Mesenchymal stem cell (in vitro differentiated cells and primary cell): Measurements from ENCODE around the gene PPP1R14D.
A peak's percentile ranks its signal among the peaks of the same experiment; 100 is the strongest.

Experiments
- DNase-seq: peaks from one replicate; pipeline ENCODE4 v3.0.0-alpha.2; 2013
- H2AFZ ChIP-seq: one replicate; pipeline ENCODE4 v1.6.1; 2013; ENCODE audit warnings: low read depth, mild to moderate bottlenecking, control low read depth, inconsistent platforms, low read length, moderate library complexity
- H2AK5ac ChIP-seq: 2 replicates; pipeline ENCODE4 v1.6.1; 2013; ENCODE audit warnings: low read length, moderate library complexity, mild to moderate bottlenecking, inconsistent platforms; ENCODE audit not compliant: severe bottlenecking
- H2BK120ac ChIP-seq: one replicate; pipeline ENCODE4 v1.6.1; 2013; ENCODE audit warnings: low read depth, mild to moderate bottlenecking, inconsistent platforms, low read length, moderate library complexity
- H2BK12ac ChIP-seq, 2 experiments: one replicate each; pipeline ENCODE4 v1.6.1; 2013; ENCODE audit warnings: inconsistent platforms in 2 of 2, low read length in 2 of 2, mild to moderate bottlenecking in 2 of 2, moderate library complexity in 2 of 2, control low read depth in 1 of 2
- H2BK15ac ChIP-seq: one replicate; pipeline ENCODE4 v1.6.1; 2013; ENCODE audit warnings: mild to moderate bottlenecking, low read depth, inconsistent platforms; ENCODE audit not compliant: poor library complexity, severe bottlenecking
- H2BK5ac ChIP-seq: 2 replicates; pipeline ENCODE4 v1.6.1; 2013; ENCODE audit warnings: low read depth, mild to moderate bottlenecking, low read length, control low read depth, inconsistent platforms; ENCODE audit not compliant: poor library complexity, severe bottlenecking
- H3K14ac ChIP-seq, 2 experiments: one replicate each; pipeline ENCODE4 v1.6.1; 2013; ENCODE audit warnings: inconsistent platforms in 2 of 2, low read length in 2 of 2, control low read depth in 1 of 2, mild to moderate bottlenecking in 1 of 2, moderate library complexity in 1 of 2
- H3K18ac ChIP-seq, 2 experiments: one replicate each; pipeline ENCODE4 v1.6.1; 2013; ENCODE audit warnings: inconsistent platforms in 2 of 2, low read length in 2 of 2, control low read depth in 1 of 2, low read depth in 1 of 2, mild to moderate bottlenecking in 1 of 2
- H3K23ac ChIP-seq, 2 experiments: one replicate each; pipeline ENCODE4 v1.6.1; 2013; ENCODE audit warnings: inconsistent platforms in 2 of 2, low read length in 2 of 2, mild to moderate bottlenecking in 2 of 2, moderate library complexity in 2 of 2, control low read depth in 1 of 2
- H3K27ac ChIP-seq: 2 replicates; pipeline ENCODE4 v1.5.1; 2013; ENCODE audit warnings: mild to moderate bottlenecking, moderate library complexity, low read length, control low read depth, inconsistent platforms; ENCODE audit not compliant: poor library complexity, severe bottlenecking
- H3K27me3 ChIP-seq, 2 experiments: 2 replicates each; pipeline versions ENCODE4 v1.6.1 to v1.7.0; 2013; ENCODE audit warnings: low read length in 2 of 2, mild to moderate bottlenecking in 2 of 2, moderate library complexity in 2 of 2, control low read depth in 1 of 2, inconsistent platforms in 1 of 2; ENCODE audit not compliant: control insufficient read depth in 1 of 2, insufficient read depth in 1 of 2
- H3K36me3 ChIP-seq, 2 experiments: 2 replicates each; pipeline versions ENCODE4 v1.6.1 to v1.7.0; 2013; ENCODE audit warnings: low read length in 2 of 2, control low read depth in 1 of 2, inconsistent platforms in 1 of 2, low read depth in 1 of 2, mild to moderate bottlenecking in 1 of 2; ENCODE audit not compliant: insufficient read depth in 2 of 2, control insufficient read depth in 1 of 2
- H3K4ac ChIP-seq, 2 experiments: one replicate each; pipeline ENCODE4 v1.6.1; 2013; ENCODE audit warnings: inconsistent platforms in 2 of 2, low read length in 2 of 2, mild to moderate bottlenecking in 2 of 2, moderate library complexity in 2 of 2, control low read depth in 1 of 2, low read depth in 1 of 2
- H3K4me1 ChIP-seq: 2 replicates; pipeline ENCODE4 v1.6.1; 2013; ENCODE audit warnings: low read depth, low read length, control low read depth; ENCODE audit not compliant: control insufficient read depth, insufficient read depth
- H3K4me2 ChIP-seq: 2 replicates; pipeline ENCODE4 v1.6.1; 2013; ENCODE audit warnings: low read length, mild to moderate bottlenecking, inconsistent platforms; ENCODE audit not compliant: poor library complexity, severe bottlenecking
- H3K4me3 ChIP-seq, 2 experiments: 2 replicates each; pipeline versions ENCODE4 v1.5.1 to v1.7.0; 2013; ENCODE audit warnings: low read length in 2 of 2, mild to moderate bottlenecking in 2 of 2, control low read depth in 1 of 2, low read depth in 1 of 2; ENCODE audit not compliant: insufficient read depth in 1 of 2
- H3K79me1 ChIP-seq: replicated peaks from 2 replicates; pipeline ENCODE4 v1.6.1; 2013; ENCODE audit warnings: mild to moderate bottlenecking, control low read depth, low read length, inconsistent platforms; ENCODE audit not compliant: poor library complexity, severe bottlenecking
- H3K9ac ChIP-seq: 2 replicates; pipeline ENCODE4 v1.7.0; 2013; ENCODE audit warnings: mild to moderate bottlenecking, low read length, moderate library complexity
- H3K9me3 ChIP-seq: 2 replicates; pipeline ENCODE4 v1.7.0; 2013; ENCODE audit warnings: mild to moderate bottlenecking, low read length; ENCODE audit not compliant: control insufficient read depth
- H4K8ac ChIP-seq: one replicate; pipeline ENCODE4 v1.6.1; 2013; ENCODE audit warnings: inconsistent platforms, mild to moderate bottlenecking, low read length, moderate library complexity
- H4K91ac ChIP-seq: one replicate; pipeline ENCODE4 v1.6.1; 2013; ENCODE audit warnings: mild to moderate bottlenecking, low read length, inconsistent platforms
- WGBS: methylation state at CpG from one replicate; pipeline ENCODE4 v1.1.7; 2013; ENCODE audit warnings: mixed read lengths; 5-methylcytosine and 5-hydroxymethylcytosine counted together

PPP1R14D gene

DNA sequence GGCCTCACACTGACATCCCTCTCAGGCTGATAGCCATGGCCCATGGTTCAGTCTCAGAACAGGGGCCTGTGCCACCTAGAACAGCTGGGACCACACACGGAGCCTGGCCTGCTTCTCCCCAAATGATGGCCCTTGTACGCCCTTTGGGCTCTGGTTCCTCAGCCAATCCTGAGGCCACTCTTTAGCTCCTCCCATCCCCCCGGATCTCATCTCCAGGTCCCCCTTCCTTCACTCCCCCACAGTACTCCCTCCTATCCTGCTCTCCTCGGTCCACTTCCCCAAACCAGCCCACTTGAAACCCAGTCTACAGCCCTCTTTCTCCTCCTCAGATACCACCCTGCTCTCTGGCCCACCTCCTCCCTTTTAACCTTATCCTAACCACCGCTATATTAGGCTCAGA, 39.4 kb downstream of the PPP1R14D start:
- Histone ChIP-seq H3K14ac (no peak overlapping the region), H3K4me3 (no peak overlapping the region), H3K9me3 (no peaks in the 10 kb centered on the region), H2AFZ (no peak overlapping the region), H3K23ac (no peak overlapping the region), H3K27me3 (no peaks in the 10 kb centered on the region), H4K8ac (no peak overlapping the region), H3K36me3 (peaks cover 5% of the 10 kb centered on the region in 2 experiments), H3K18ac (no peak overlapping the region), H2BK15ac (no peak overlapping the region), H2BK5ac (no peak overlapping the region), H3K27ac (no peak overlapping the region), H3K4me1 (peaks cover 13% of the 10 kb centered on the region), H2AK5ac (no peak overlapping the region), H4K91ac (no peak overlapping the region), H3K4me2 (no peak overlapping the region), H3K79me1 (peaks cover 27% of the 10 kb centered on the region), H3K9ac (no peak overlapping the region), H3K4ac (no peak overlapping the region), H2BK120ac (no peak overlapping the region), H2BK12ac (no peak overlapping the region)
- WGBS, result 88% methylated on average over 5 of the region's 5 CpGs
- DNase-seq, result no peak

DNA sequence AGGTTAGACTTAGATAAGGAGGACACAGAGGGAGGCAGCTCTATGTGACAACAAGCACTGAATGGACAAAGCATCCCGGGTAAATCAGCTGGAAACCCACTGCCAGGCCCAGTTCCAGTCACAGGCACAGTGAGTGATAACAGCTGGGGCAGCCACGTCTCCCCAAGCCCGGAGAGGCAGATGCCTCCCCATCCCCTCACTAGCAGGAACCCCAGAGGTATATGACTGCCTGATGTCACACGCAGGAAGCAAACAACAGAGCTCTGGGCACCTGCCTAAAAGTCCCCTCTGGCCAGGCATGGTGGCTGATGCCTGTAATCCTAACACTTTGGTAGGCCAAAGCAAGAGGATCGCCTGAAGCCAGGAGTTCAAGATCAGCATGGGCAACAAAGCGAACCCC, 40.5 kb downstream of the PPP1R14D start:
- H3K27ac ChIP-seq, result peak overlapping the region; percentile 22
- no peak overlapping the region for H3K18ac ChIP-seq
- H3K4me2 ChIP-seq, result no peak overlapping the region
- H3K27me3 ChIP-seq, result no peaks in the 10 kb centered on the region
- no peak for DNase-seq
- peaks cover 5% of the 10 kb centered on the region in 2 experiments for H3K36me3 ChIP-seq
- H3K23ac ChIP-seq, result no peak overlapping the region
- peak overlapping the region; percentile 14 for H2BK5ac ChIP-seq
- 79% methylated on average over 5 of the region's 6 CpGs for WGBS
- peak overlapping the region; percentile 8 for H4K8ac ChIP-seq
- H3K9me3 ChIP-seq, result no peaks in the 10 kb centered on the region
- peak overlapping the region; percentile 91 for H2AK5ac ChIP-seq
- no peak overlapping the region for H3K4ac ChIP-seq
- no peak overlapping the region for H4K91ac ChIP-seq
- no peak overlapping the region for H2BK15ac ChIP-seq
- H3K79me1 ChIP-seq, result peaks cover 30% of the 10 kb centered on the region
- no peak overlapping the region for H2BK120ac ChIP-seq
- H2BK12ac ChIP-seq, result no peak overlapping the region
- no peak overlapping the region for H3K9ac ChIP-seq
- peaks cover 12% of the 10 kb centered on the region for H3K4me1 ChIP-seq
- H3K14ac ChIP-seq, result no peak overlapping the region
- no peak overlapping the region for H3K4me3 ChIP-seq
- no peak overlapping the region for H2AFZ ChIP-seq

DNA sequence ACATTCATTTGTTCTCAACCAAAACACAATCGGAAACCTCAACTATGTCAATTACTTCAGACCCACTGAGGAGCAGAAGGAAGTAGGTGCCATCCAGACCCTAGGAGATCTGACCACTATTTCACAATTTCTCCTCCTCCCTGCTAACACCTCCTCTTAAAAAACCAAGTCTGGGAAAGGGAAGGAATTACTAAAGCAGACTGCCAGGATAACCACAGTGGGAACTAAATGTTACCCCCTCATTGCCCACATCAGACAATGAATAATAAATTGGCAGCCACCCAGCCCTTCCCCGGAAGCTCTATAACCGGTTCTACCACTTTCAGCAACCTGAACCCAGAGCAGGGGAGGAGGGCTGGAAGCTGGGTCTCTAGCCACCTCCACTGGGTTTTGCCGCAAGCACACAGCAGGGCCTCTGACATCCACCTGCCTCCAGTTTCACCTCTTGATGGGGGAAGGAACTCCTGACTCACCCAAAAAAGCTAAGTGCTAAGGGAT, 41.1 kb downstream of the PPP1R14D start:
- peak; percentile 42 for DNase-seq
- Histone ChIP-seq H3K18ac (no peak overlapping the region), H3K4ac (no peak overlapping the region), H3K4me1 (peaks cover 10% of the 10 kb centered on the region), H4K8ac (no peak overlapping the region), H3K4me3 (no peak overlapping the region), H3K4me2 (no peak overlapping the region), H3K27ac (peak overlapping the region; percentile 35), H3K9me3 (no peaks in the 10 kb centered on the region), H3K27me3 (no peaks in the 10 kb centered on the region), H3K79me1 (peaks cover 28% of the 10 kb centered on the region), H2AK5ac (no peak overlapping the region), H3K14ac (no peak overlapping the region), H3K36me3 (peaks cover 5% of the 10 kb centered on the region in 2 experiments), H2BK15ac (no peak overlapping the region), H2BK5ac (no peak overlapping the region), H4K91ac (no peak overlapping the region), H2BK12ac (no peak overlapping the region), H3K23ac (no peak overlapping the region), H2BK120ac (no peak overlapping the region), H3K9ac (no peak overlapping the region), H2AFZ (no peak overlapping the region)
- 49% methylated on average over 3 of the region's 4 CpGs for WGBS

DNA sequence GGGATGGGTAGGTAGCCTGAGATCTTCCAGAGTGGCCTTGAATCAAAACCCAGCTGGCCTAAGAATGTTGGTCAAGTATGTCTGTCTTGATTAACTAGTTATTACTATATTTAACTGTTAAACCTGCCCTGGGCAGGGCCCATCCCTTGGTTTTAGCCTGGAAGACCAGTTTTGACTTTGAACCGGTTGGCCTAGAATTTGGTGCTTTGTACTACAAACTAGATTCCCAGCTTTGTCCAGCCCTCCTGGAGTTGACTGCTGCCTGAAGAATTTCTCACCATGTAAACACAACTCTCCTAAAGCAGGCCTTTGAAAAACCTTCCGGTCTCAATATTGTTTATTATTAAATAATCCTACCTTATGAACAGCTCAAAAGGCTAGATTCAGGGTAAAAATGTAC, 42.7 kb downstream of the PPP1R14D start:
- Histone ChIP-seq H3K27me3 (no peaks in the 10 kb centered on the region), H3K9me3 (no peaks in the 10 kb centered on the region), H2BK5ac (no peak overlapping the region), H2AFZ (no peak overlapping the region), H3K36me3 (no peaks in the 10 kb centered on the region), H3K14ac (no peak overlapping the region), H3K4me1 (peaks cover 10% of the 10 kb centered on the region), H2BK15ac (no peak overlapping the region), H3K9ac (no peak overlapping the region), H3K23ac (no peak overlapping the region), H3K18ac (no peak overlapping the region), H4K91ac (no peak overlapping the region), H4K8ac (no peak overlapping the region), H3K27ac (no peak overlapping the region), H3K79me1 (peaks cover 25% of the 10 kb centered on the region), H2BK12ac (no peak overlapping the region), H3K4me3 (no peak overlapping the region), H3K4ac (no peak overlapping the region), H3K4me2 (no peak overlapping the region), H2AK5ac (no peak overlapping the region), H2BK120ac (no peak overlapping the region)
- no peak for DNase-seq
- 98% methylated on average over 1 of the region's 2 CpGs for WGBS
